ENCODE data around the gene PRKCA.

DNA sequence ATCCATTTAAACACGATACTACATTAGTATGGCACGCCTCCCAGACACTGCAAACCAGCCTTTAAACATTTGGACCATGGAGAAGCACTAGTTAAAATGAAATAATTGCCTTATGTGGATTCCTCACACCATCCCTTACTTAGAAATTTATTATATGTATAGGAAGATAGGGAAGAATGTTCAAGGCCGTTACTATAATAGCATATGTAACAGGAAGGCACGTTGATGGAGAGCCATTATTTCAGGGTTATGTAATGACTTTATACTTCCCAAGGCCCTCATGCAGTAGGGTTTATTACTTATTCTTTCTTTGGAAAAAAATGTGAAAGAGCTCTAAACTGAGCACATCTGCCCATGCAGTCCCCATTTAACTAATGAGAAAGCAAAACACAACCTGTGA, 435.9 kb downstream of the PRKCA start:
- TF ChIP-seq, protein P1, sequence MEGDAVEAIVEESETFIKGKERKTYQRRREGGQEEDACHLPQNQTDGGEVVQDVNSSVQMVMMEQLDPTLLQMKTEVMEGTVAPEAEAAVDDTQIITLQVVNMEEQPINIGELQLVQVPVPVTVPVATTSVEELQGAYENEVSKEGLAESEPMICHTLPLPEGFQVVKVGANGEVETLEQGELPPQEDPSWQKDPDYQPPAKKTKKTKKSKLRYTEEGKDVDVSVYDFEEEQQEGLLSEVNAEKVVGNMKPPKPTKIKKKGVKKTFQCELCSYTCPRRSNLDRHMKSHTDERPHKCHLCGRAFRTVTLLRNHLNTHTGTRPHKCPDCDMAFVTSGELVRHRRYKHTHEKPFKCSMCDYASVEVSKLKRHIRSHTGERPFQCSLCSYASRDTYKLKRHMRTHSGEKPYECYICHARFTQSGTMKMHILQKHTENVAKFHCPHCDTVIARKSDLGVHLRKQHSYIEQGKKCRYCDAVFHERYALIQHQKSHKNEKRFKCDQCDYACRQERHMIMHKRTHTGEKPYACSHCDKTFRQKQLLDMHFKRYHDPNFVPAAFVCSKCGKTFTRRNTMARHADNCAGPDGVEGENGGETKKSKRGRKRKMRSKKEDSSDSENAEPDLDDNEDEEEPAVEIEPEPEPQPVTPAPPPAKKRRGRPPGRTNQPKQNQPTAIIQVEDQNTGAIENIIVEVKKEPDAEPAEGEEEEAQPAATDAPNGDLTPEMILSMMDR (IDR thresholded peaks at IDR 0.05; ENCODE audit: low read depth, low read length), result no peak
- TF ChIP-seq EZH2phosphoT487 (IDR thresholded peaks at IDR 0.05; ENCODE audit: low read depth), result no peak
